A549 (cell line): Measurements from ENCODE around the gene GSTO2. TPM values are rescaled to one million over a fixed set of nuclear protein-coding genes. Genes with fewer than 3 reads are reported as not detected.

Source experiments
- ATAC-seq, 2 experiments: fragments of 200-7000 bp in 1 of 2; fragments of >200 bp in 1 of 2; cut with Nextera tagmentation in 1 of 2; cut with Tn5 transposase in 1 of 2; 3 replicates each; pipeline versions ENCODE4 v1.8.0 to v1.9.1; 2018 to 2020; ENCODE audit warnings: mild to moderate bottlenecking in 1 of 2, moderate library complexity in 1 of 2
- CTCF ChIA-PET: fragments of 300-600 bp; sonication (Branson Sonifier 250); formaldehyde crosslinking; extraction: SDS; loops from one replicate; lab custom pipeline; 2021; ENCODE audit warnings: antibody characterized with exemption, inconsistent platforms; lab: Yijun Ruan, JAX
- POLR2A ChIA-PET: fragments of 350-600 bp; formaldehyde crosslinking; extraction: SDS; loops from one replicate; lab custom pipeline; 2021; ENCODE audit warnings: antibody characterized with exemption, inconsistent platforms; lab: Yijun Ruan, JAX
- DNase-seq, 2 experiments: peaks; one replicate each; pipeline versions ENCODE4 v3.0.0 to v3.0.0-alpha.2; 2011 to 2016; ENCODE audit warnings: low read depth in 1 of 2, low spot score in 1 of 2
- FAIRE-seq: peaks from 2 replicates; lab custom pipeline; 2011; peaks lifted over from hg19 to GRCh38; lab: Jason Lieb, UNC
- H3K27ac ChIP-seq, 2 experiments: fragments of >200 bp; sonication (Bioruptor Twin); formaldehyde crosslinking; 3 replicates each; pipeline ENCODE4 v1.5.1; 2016 to 2017
- H3K4me1 ChIP-seq: fragments of >200 bp; sonication (Bioruptor Twin); formaldehyde crosslinking; 3 replicates; pipeline ENCODE4 v1.6.1; 2016
- H3K4me2 ChIP-seq: fragments of >200 bp; sonication (Bioruptor Twin); formaldehyde crosslinking; 3 replicates; pipeline ENCODE4 v1.6.1; 2016
- H3K4me3 ChIP-seq: fragments of >200 bp; sonication (Bioruptor Twin); formaldehyde crosslinking; 3 replicates; pipeline ENCODE4 v1.5.1; 2016
- H3K9me3 ChIP-seq: fragments of >200 bp; sonication (Bioruptor Twin); formaldehyde crosslinking; 3 replicates; pipeline ENCODE4 v1.6.1; 2016
- BHLHE40 ChIP-seq: IDR thresholded peaks from 2 replicates; pipeline ENCODE4 v1.6.1; 2012; ENCODE audit warnings: low read depth, low read length, inconsistent platforms
- CBX2 ChIP-seq: fragments of 200-600 bp; sonication (generic); IDR thresholded peaks from 2 replicates; pipeline ENCODE4 v1.6.1; 2016; ENCODE audit warnings: low read depth, mild to moderate bottlenecking, borderline replicate concordance
- CBX8 ChIP-seq: fragments of 200-600 bp; sonication (generic); IDR thresholded peaks from 2 replicates; pipeline ENCODE4 v1.6.1; 2016
- CHD4 ChIP-seq: fragments of 200-600 bp; sonication (generic); IDR thresholded peaks from 2 replicates; pipeline ENCODE4 v1.6.1; 2016; ENCODE audit warnings: antibody characterized with exemption, mild to moderate bottlenecking, borderline replicate concordance
- EHF ChIP-seq: fragments of 250-450 bp; sonication (Bioruptor Pico); IDR thresholded peaks from 2 replicates; pipeline ENCODE4 v1.5.0; 2020; ENCODE audit warnings: mild to moderate bottlenecking
- EHMT2 ChIP-seq: fragments of 200-600 bp; sonication (generic); IDR thresholded peaks from 2 replicates; pipeline ENCODE4 v1.6.1; 2016; ENCODE audit warnings: antibody characterized with exemption, low read depth, mild to moderate bottlenecking, moderate library complexity
- FOSL2 ChIP-seq, 2 experiments: fragments of 450-650 bp in 1 of 2; fragments of >200 bp in 1 of 2; sonication (Bioruptor Twin) in 1 of 2; formaldehyde crosslinking; IDR thresholded peaks; 2 replicates each; pipeline versions ENCODE4 v1.5.0 to v1.6.1; 2016 to 2020; ENCODE audit warnings: mild to moderate bottlenecking in 1 of 2, moderate library complexity in 1 of 2
- HDAC2 ChIP-seq: fragments of 200-600 bp; sonication (generic); IDR thresholded peaks from 2 replicates; pipeline ENCODE4 v1.6.1; 2016
- HOXB13 ChIP-seq: fragments of 250-450 bp; sonication (Bioruptor Pico); IDR thresholded peaks from 2 replicates; pipeline ENCODE4 v1.5.0; 2020; ENCODE audit warnings: low read depth, mild to moderate bottlenecking, moderate library complexity
- JUNB ChIP-seq: fragments of >200 bp; sonication (Bioruptor Twin); formaldehyde crosslinking; IDR thresholded peaks from 2 replicates; pipeline ENCODE4 v1.6.1; 2016
- KDM5A ChIP-seq: fragments of 200-600 bp; sonication (generic); IDR thresholded peaks from 2 replicates; pipeline ENCODE4 v1.6.1; 2016; ENCODE audit warnings: antibody characterized with exemption, mild to moderate bottlenecking
- MAZ ChIP-seq: fragments of 150-350 bp; IDR thresholded peaks from 2 replicates; pipeline ENCODE4 v1.6.1; 2014; ENCODE audit warnings: antibody characterized with exemption, low read depth, low read length, borderline replicate concordance
- MYC ChIP-seq: IDR thresholded peaks from 2 replicates; pipeline ENCODE4 v1.6.1; 2012; ENCODE audit warnings: mild to moderate bottlenecking, inconsistent platforms, low read length, improper control_type of control experiment, borderline replicate concordance
- NFE2L2 ChIP-seq: fragments of 150-350 bp; conservative IDR thresholded peaks from 2 replicates; pipeline ENCODE4 v1.6.1; 2014; ENCODE audit warnings: low read length
- PHF8 ChIP-seq: fragments of 200-600 bp; sonication (generic); IDR thresholded peaks from 2 replicates; pipeline ENCODE4 v1.6.1; 2016; ENCODE audit warnings: low read depth, mild to moderate bottlenecking, antibody characterized with exemption, moderate library complexity, borderline replicate concordance
- RNF2 ChIP-seq: fragments of 200-600 bp; sonication (generic); IDR thresholded peaks from 2 replicates; pipeline ENCODE4 v1.6.1; 2016; ENCODE audit warnings: low read depth, mild to moderate bottlenecking, antibody characterized with exemption, moderate library complexity, borderline replicate concordance
- SREBF2 ChIP-seq: fragments of 450-650 bp; IDR thresholded peaks from 2 replicates; pipeline ENCODE4 v1.6.1; 2014; ENCODE audit warnings: mild to moderate bottlenecking, moderate library complexity
- ZFP36 ChIP-seq: fragments of 450-650 bp; IDR thresholded peaks from 2 replicates; pipeline ENCODE4 v1.6.1; 2014; ENCODE audit warnings: borderline replicate concordance; ENCODE audit not compliant: partially characterized antibody
- ZNF302 ChIP-seq: fragments of 250-450 bp; sonication (Bioruptor Pico); IDR thresholded peaks from 2 replicates; pipeline ENCODE4 v1.9.0; 2021; ENCODE audit warnings: inconsistent platforms, mild to moderate bottlenecking, moderate library complexity
- WGBS: methylation state at CpG from one replicate; pipeline ENCODE4 v1.1.6; 2017; ENCODE audit errors: missing lambda C conversion rate; 5-methylcytosine and 5-hydroxymethylcytosine counted together
- polyA plus RNA-seq, 4 experiments: library from polyadenylated mRNA; depleted of rRNA in 3 of 4; stranded (reverse); fragments of >200 nt; fragmentation: RNase III in 1 of 4; extraction: RNeasy Plus Mini Kit Qiagen cat#74134 plus additional on column Dnase treatment in 1 of 4; gene quantifications; 2 replicates in 3 of 4; 3 replicates in 1 of 4; pipeline ENCODE4 v1.2.3, GENCODE V29; 2011 to 2017

Gene GSTO2
- polyA plus RNA-seq, 2 of the 4 experiments (the other 2 are of a cell fraction) = 1.3 to 5.7 TPM

DNA sequence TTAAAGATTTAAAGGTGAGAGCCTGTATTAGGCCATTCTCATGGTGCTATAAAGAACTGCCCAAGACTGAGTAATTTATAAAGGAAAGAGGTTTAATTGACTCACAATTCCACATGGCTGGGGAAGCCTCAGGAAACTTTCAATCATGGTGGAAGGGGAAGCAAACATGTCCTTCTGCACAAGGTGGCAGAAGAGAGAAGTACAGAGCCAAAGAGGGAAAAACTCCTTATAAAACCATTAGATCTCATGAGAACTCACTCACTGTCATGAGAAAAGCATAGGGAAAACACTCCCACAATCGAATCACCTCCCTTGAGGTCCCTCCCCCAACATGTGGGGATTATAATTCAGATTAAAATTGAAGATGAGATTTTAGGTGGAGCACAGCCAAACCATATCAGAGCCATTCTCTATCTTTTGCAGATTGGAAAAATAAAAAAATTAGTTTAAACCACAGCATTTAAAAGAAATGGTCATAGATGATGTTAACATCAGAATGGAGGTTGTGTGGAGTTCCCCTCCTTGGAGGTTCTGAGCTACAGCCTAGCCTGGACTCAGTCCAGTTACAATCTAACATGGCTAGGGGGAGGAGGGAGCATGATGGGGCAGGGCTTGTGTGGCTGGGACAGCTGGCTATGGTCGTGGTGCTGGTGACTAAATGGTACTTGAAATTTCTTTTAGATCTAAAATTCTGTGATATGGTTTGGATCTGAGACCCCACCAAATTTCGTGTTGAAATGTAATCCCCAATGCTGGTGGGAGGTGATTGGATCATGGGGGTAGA is 33.1 kb downstream of the GSTO2 start:
- Histone ChIP-seq H3K4me2 (no peak overlapping the region), H3K4me3 (no peak overlapping the region), H3K4me1 (peaks cover 13% of the 10 kb centered on the region; the same call in 1 of the 3 replicates), H3K27ac (no peak overlapping the region), H3K9me3 (no peaks in the 10 kb centered on the region)
- no peak for FAIRE-seq
- 14% methylated on average over 3 of the region's 3 CpGs for WGBS
- no peak for ATAC-seq
- TF ChIP-seq SREBF2 = no peak
- TF ChIP-seq MAZ = no peak
- CTCF ChIA-PET = interaction anchor here (6.1 to 17.2 kb wide), 4 partner anchors 11 to 46 kb away, joined by 66 to 267 read pairs (median 132); no protein-coding TSS in a partner anchor
- POLR2A ChIA-PET = no interaction called here
- no peak for DNase-seq

DNA sequence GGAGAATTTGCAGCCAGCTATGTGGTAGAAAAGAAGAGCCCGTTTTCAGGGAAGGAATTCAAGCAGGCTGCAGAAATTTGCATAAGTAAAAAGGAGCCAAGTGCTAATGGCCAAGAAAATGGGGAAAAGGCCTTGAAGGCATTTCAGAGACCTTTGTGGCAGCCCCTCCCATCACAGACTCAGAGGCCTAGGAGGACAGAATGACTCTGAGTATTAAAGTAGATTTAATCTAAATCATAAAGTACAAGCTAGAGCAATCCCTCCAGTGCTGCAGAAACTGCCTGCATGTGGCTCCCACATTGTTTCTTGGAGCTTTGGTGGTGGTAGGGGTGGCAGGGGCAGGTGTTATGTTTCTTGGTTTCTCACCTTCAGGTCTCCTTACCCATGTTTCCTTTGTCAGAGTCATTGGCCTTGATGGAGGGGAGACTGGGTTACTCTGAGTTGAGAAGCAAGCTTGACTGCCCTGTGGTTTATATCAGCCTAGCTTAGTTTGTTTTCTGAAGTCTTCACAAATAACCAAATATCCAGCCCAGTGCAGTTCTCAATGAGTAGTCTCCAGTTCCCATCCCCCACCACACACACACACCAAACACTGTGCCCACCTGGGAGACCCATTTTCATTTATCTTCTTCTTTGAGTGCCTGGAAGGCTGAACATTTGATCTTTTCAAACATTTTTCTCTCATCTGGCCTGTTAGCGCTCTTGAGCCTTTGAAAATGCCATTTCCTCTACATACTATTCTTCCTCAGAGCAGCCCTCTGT is 34.8 kb downstream of the GSTO2 start:
- WGBS = 48% methylated on average over 2 of the region's 2 CpGs
- H3K9me3 ChIP-seq = no peaks in the 10 kb centered on the region
- ChIA-PET CTCF (interaction anchor here (1.0 to 17.2 kb wide), 8 partner anchors 12 to 50 kb away, joined by 3 to 267 read pairs (median 52); partner anchors contain the start of gene CFAP58), POLR2A (interaction anchor here (1.8 kb wide), 1 partner anchor 35 kb away, joined by 4 read pairs; the partner anchor contains the start of gene ITPRIP)
- ATAC-seq (no peak), FAIRE-seq (no peak), DNase-seq (no peak)
- H3K4me1 ChIP-seq = peaks cover 13% of the 10 kb centered on the region; the same call in 1 of the 3 replicates
- H3K4me3 ChIP-seq = no peak overlapping the region
- H3K27ac ChIP-seq = no peak overlapping the region
- TF ChIP-seq BHLHE40 (no peak), ZFP36 (peak; percentile 16)
- no peak overlapping the region for H3K4me2 ChIP-seq

DNA sequence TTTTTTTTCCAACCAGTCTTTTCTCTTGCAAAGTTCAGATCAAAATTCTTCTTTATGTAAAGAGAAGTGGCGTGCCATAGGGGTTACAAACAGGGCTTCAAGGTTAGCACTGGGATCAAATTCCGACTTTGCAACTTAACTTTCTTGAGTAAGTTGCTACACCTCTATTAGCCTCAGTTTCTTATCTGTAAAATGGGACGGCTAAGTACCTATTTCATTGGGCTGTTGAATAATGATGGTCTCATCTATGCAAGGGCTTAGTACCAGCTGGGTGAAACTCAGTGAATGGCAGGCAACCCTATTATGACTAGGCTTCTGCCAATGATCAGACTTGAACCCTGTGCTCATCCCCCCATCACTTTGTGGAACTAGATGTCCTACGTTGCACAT is 35.4 kb downstream of the GSTO2 start:
- Histone ChIP-seq H3K9me3 (no peaks in the 10 kb centered on the region), H3K27ac (no peak overlapping the region), H3K4me3 (no peak overlapping the region), H3K4me1 (peaks cover 13% of the 10 kb centered on the region; the same call in 1 of the 3 replicates), H3K4me2 (no peak overlapping the region)
- FAIRE-seq (no peak), ATAC-seq (no peak), DNase-seq (no peak)
- ChIA-PET POLR2A (interaction anchor here (1.6 to 2.7 kb wide), 3 partner anchors 26 to 34 kb away, joined by 3 to 14 read pairs (median 4); partner anchors contain the start of gene ITPRIP), CTCF (interaction anchor here (1.5 to 17.2 kb wide), 9 partner anchors 11 to 403 kb away, joined by 3 to 267 read pairs (median 44); partner anchors contain the start of genes CFAP58 and ITPRIP)
- WGBS = 67% methylated on average over 4 of the region's 4 CpGs
- TF ChIP-seq HDAC2 = no peak
- no peak for TF ChIP-seq EHF (CRISPR knock-in tag)
- no peak for TF ChIP-seq CHD4
- no peak for TF ChIP-seq KDM5A
- no peak for TF ChIP-seq NFE2L2
- TF ChIP-seq CBX8 = no peak
- no peak for TF ChIP-seq HOXB13 (CRISPR knock-in tag)
- no peak for TF ChIP-seq CBX2
- TF ChIP-seq MYC = no peak
- TF ChIP-seq RNF2 = no peak
- no peak for TF ChIP-seq JUNB
- TF ChIP-seq SREBF2 = no peak
- no peak for TF ChIP-seq MAZ
- no peak for TF ChIP-seq FOSL2 (IDR thresholded peaks at IDR 0.05)
- no peak for TF ChIP-seq FOSL2 (CRISPR knock-in tag; IDR thresholded peaks at IDR 0.05)
- no peak for TF ChIP-seq BHLHE40
- TF ChIP-seq ZNF302 = no peak
- no peak for TF ChIP-seq EHMT2
- TF ChIP-seq PHF8 = no peak
